ENCODE results near the gene ZSCAN18.

ZSCAN18 gene

DNA sequence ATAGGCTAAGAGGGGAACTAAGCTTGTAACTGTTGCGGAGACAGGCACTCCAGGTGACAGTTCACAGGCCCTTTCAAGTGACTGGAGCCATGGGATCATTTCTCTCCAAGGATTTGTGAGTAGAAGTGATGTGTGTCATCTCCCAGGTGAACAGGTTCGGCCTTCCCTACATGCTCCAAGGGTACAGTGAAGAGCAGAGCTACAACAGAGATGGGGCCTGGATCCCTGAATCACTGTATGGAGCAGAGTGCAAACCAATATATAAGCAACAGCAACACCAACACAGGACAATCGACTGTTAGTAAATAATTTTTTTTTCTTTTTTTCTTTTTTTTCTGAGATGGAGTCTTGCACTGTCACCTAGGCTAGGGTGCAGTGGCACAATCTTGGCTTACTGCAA lies 15.0 kb downstream of the ZSCAN18 start:
- Histone ChIP-seq H2AFZ (ENCODE audit: low read length) (no peak overlapping the region), H3K9ac (ENCODE audit: low read length) (no peak overlapping the region), H3K79me2 (ENCODE audit: low read length) (no peaks in the 10 kb centered on the region), H4K20me1 (ENCODE audit: insufficient read depth, low read length) (no peaks in the 10 kb centered on the region), H3F3A (ENCODE audit: insufficient read depth, low read length) (no peaks in the 10 kb centered on the region), H3K27me3 (replicated peaks; ENCODE audit: insufficient read depth, low read length) (no peaks in the 10 kb centered on the region), H3K4me3 (ENCODE audit: low read length) (no peak overlapping the region), H3K4me1 (ENCODE audit: low read length) (no peaks in the 10 kb centered on the region), H3K9me3 (replicated peaks; ENCODE audit: insufficient read depth, low read length) (no peaks in the 10 kb centered on the region), H3K4me2 (ENCODE audit: low read depth, low read length) (no peak overlapping the region), H3K36me3 (replicated peaks; ENCODE audit: insufficient read depth, low read length) (no peaks in the 10 kb centered on the region), H3K27ac (ENCODE audit: low read length) (no peak overlapping the region), H3K9me2 (replicated peaks; ENCODE audit: insufficient read depth, low read length) (no peaks in the 10 kb centered on the region)
- no peak for TF ChIP-seq EZH2phosphoT487 (IDR thresholded peaks at IDR 0.05; ENCODE audit: low read length)
- no peak for TF ChIP-seq EZH2 (optimal IDR thresholded peaks at IDR 0.05; ENCODE audit: low read depth, low read length)
- TF ChIP-seq, protein P1, sequence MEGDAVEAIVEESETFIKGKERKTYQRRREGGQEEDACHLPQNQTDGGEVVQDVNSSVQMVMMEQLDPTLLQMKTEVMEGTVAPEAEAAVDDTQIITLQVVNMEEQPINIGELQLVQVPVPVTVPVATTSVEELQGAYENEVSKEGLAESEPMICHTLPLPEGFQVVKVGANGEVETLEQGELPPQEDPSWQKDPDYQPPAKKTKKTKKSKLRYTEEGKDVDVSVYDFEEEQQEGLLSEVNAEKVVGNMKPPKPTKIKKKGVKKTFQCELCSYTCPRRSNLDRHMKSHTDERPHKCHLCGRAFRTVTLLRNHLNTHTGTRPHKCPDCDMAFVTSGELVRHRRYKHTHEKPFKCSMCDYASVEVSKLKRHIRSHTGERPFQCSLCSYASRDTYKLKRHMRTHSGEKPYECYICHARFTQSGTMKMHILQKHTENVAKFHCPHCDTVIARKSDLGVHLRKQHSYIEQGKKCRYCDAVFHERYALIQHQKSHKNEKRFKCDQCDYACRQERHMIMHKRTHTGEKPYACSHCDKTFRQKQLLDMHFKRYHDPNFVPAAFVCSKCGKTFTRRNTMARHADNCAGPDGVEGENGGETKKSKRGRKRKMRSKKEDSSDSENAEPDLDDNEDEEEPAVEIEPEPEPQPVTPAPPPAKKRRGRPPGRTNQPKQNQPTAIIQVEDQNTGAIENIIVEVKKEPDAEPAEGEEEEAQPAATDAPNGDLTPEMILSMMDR (IDR thresholded peaks at IDR 0.05; ENCODE audit: low read length), result no peak
- DNase-seq, result no peak

DNA sequence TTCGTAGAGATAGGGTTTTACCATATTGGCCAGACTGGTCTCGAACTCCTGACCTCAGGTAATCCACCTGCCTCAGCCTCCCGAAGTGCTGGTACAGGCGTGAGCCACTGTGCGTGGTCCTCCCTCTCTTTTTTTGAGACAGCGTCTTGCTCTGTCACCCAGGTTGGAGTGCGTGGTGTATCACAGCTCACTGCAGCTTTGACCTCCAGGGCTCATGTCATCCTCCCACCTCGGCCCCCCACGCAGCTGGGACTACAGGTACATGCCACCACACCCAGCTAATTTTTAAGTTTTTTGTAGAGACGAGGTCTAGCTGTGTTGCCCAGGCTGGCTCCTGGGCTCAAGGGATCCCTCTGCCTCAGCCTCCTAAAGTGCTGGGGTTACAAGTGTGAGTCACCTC lies 18.2 kb downstream of the ZSCAN18 start:
- no peaks in the 10 kb centered on the region for H3K4me1 ChIP-seq (ENCODE audit: low read length)
- DNase-seq, result no peak
- no peaks in the 10 kb centered on the region for H3K27me3 ChIP-seq (replicated peaks; ENCODE audit: insufficient read depth, low read length)
- H3K9ac ChIP-seq (ENCODE audit: low read length), result no peak overlapping the region
- TF ChIP-seq, protein P1 (IDR thresholded peaks at IDR 0.05; ENCODE audit: low read length), result no peak
- TF ChIP-seq EZH2phosphoT487 (IDR thresholded peaks at IDR 0.05; ENCODE audit: low read length) (no peak), EZH2 (optimal IDR thresholded peaks at IDR 0.05; ENCODE audit: low read depth, low read length) (no peak)
- no peaks in the 10 kb centered on the region for H4K20me1 ChIP-seq (ENCODE audit: insufficient read depth, low read length)
- no peaks in the 10 kb centered on the region for H3K9me3 ChIP-seq (replicated peaks; ENCODE audit: insufficient read depth, low read length)
- no peaks in the 10 kb centered on the region for H3K36me3 ChIP-seq (replicated peaks; ENCODE audit: insufficient read depth, low read length)
- no peak overlapping the region for H3K27ac ChIP-seq (ENCODE audit: low read length)
- no peaks in the 10 kb centered on the region for H3K79me2 ChIP-seq (ENCODE audit: low read length)
- H3K4me2 ChIP-seq (ENCODE audit: low read depth, low read length), result no peak overlapping the region
- H2AFZ ChIP-seq (ENCODE audit: low read length), result no peak overlapping the region
- no peak overlapping the region for H3K4me3 ChIP-seq (ENCODE audit: low read length)
- no peaks in the 10 kb centered on the region for H3F3A ChIP-seq (ENCODE audit: insufficient read depth, low read length)
- no peaks in the 10 kb centered on the region for H3K9me2 ChIP-seq (replicated peaks; ENCODE audit: insufficient read depth, low read length)

DNA sequence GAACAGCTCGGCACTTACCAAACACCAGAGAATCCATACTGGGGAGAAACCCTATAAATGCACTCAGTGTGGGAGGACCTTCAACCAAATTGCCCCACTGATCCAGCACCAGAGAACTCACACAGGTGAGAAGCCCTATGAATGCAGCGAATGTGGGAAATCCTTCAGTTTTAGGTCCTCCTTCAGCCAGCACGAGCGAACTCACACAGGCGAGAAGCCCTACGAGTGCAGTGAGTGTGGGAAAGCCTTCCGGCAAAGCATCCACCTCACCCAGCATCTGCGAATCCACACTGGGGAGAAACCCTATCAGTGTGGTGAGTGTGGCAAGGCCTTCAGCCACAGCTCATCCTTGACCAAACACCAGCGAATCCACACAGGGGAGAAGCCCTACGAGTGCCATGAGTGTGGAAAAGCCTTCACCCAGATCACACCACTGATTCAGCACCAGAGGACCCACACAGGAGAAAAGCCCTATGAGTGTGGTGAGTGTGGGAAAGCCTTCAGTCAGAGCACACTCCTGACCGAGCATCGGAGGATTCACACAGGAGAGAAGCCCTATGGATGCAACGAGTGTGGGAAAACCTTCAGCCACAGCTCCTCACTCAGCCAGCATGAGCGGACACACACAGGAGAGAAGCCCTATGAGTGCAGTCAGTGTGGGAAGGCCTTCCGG lies 30.7 kb downstream of the ZSCAN18 start:
- no peak overlapping the region for H3K4me3 ChIP-seq (ENCODE audit: low read length)
- DNase-seq, result no peak
- H3K4me1 ChIP-seq (ENCODE audit: low read length), result no peaks in the 10 kb centered on the region
- H3K27me3 ChIP-seq (replicated peaks; ENCODE audit: insufficient read depth, low read length), result no peaks in the 10 kb centered on the region
- H3K9me3 ChIP-seq (replicated peaks; ENCODE audit: insufficient read depth, low read length), result no peaks in the 10 kb centered on the region
- H3K36me3 ChIP-seq (replicated peaks; ENCODE audit: insufficient read depth, low read length), result no peaks in the 10 kb centered on the region
- H3K9ac ChIP-seq (ENCODE audit: low read length), result no peak overlapping the region
- H2AFZ ChIP-seq (ENCODE audit: low read length), result no peak overlapping the region
- H3K9me2 ChIP-seq (replicated peaks; ENCODE audit: insufficient read depth, low read length), result no peaks in the 10 kb centered on the region
- no peaks in the 10 kb centered on the region for H3K79me2 ChIP-seq (ENCODE audit: low read length)
- H3K27ac ChIP-seq (ENCODE audit: low read length), result no peak overlapping the region
- H4K20me1 ChIP-seq (ENCODE audit: insufficient read depth, low read length), result no peaks in the 10 kb centered on the region
- no peak overlapping the region for H3K4me2 ChIP-seq (ENCODE audit: low read depth, low read length)
- TF ChIP-seq, protein P1 (IDR thresholded peaks at IDR 0.05; ENCODE audit: low read length), result no peak
- no peak for TF ChIP-seq EZH2phosphoT487 (IDR thresholded peaks at IDR 0.05; ENCODE audit: low read length)
- TF ChIP-seq EZH2 (optimal IDR thresholded peaks at IDR 0.05; ENCODE audit: low read depth, low read length), result no peak
- H3F3A ChIP-seq (ENCODE audit: insufficient read depth, low read length), result no peaks in the 10 kb centered on the region

Data from MM.1S (cell line).